GM12878 (cell line): ENCODE measurements around the gene AP1G2. TPM values are rescaled to one million over a fixed set of nuclear protein-coding genes. Genes with fewer than 3 reads are reported as not detected.
A peak's percentile ranks its signal among the peaks of the same experiment; 100 is the strongest.

Source experiments
- ATAC-seq: fragments of 200-7000 bp; cut with Tn5 transposase; 3 replicates; pipeline ENCODE4 v1.9.1; 2020; ENCODE audit warnings: mild to moderate bottlenecking, moderate library complexity
- BruUV-seq: library from RNA; stranded (reverse); fragments of 400-500 nt; replicated peaks from 2 replicates; lab custom pipeline; 2021; lab: Mats Ljungman, UMichigan
- CTCF ChIA-PET: fragments of 300-600 bp; sonication (Branson Sonifier 250); formaldehyde crosslinking; extraction: SDS; loops from one replicate; lab custom pipeline; 2021; ENCODE audit warnings: inconsistent platforms; lab: Yijun Ruan, JAX
- POLR2A ChIA-PET: fragments of 350-600 bp; formaldehyde crosslinking; extraction: SDS; loops from one replicate; lab custom pipeline; 2021; ENCODE audit warnings: inconsistent platforms; lab: Charles Lee
- RAD21 ChIA-PET: fragments of 300-600 bp; sonication (Branson Sonifier 250); formaldehyde crosslinking; loops from one replicate; lab custom pipeline; 2023; ENCODE audit warnings: antibody characterized with exemption; ENCODE audit not compliant: unreplicated experiment; lab: Charles Lee
- SMC1A ChIA-PET: fragments of 300-600 bp; sonication (Branson Sonifier 250); formaldehyde crosslinking; loops from one replicate; lab custom pipeline; 2023; ENCODE audit not compliant: unreplicated experiment, uncharacterized antibody; lab: Charles Lee
- DNase-seq: peaks from one replicate; pipeline ENCODE4 v3.0.0-alpha.2; 2011; ENCODE audit warnings: low read depth, low spot score
- FAIRE-seq: peaks from 3 replicates; lab custom pipeline; 2011; peaks lifted over from hg19 to GRCh38; lab: Jason Lieb, UNC
- H2AFZ ChIP-seq: 2 replicates; pipeline ENCODE4 v1.6.0; 2011; ENCODE audit warnings: low read depth, low read length, control low read depth; ENCODE audit not compliant: control insufficient read depth
- H3K27ac ChIP-seq: 2 replicates; pipeline ENCODE4 v1.5.1; 2011; ENCODE audit warnings: control low read depth; ENCODE audit not compliant: control insufficient read depth, insufficient read depth
- H3K27me3 ChIP-seq, 2 experiments: replicated peaks in 1 of 2; 2 replicates each; pipeline versions ENCODE4 v1.6.0 to v1.6.1; 2011; ENCODE audit warnings: low read length in 1 of 2; ENCODE audit not compliant: control insufficient read depth in 2 of 2, insufficient read depth in 2 of 2
- H3K36me3 ChIP-seq, 2 experiments: 2 replicates each; pipeline ENCODE4 v1.5.1; 2011; ENCODE audit warnings: low read length in 1 of 2; ENCODE audit not compliant: control insufficient read depth in 2 of 2, insufficient read depth in 2 of 2
- H3K4me1 ChIP-seq: 2 replicates; pipeline ENCODE4 v1.6.1; 2011; ENCODE audit warnings: mild to moderate bottlenecking, low read length, moderate library complexity, mixed read lengths; ENCODE audit not compliant: control insufficient read depth, insufficient read depth
- H3K4me2 ChIP-seq: 2 replicates; pipeline ENCODE4 v1.6.0; 2011; ENCODE audit warnings: control low read depth; ENCODE audit not compliant: control insufficient read depth, insufficient read depth
- H3K4me3 ChIP-seq: fragments of 200-600 bp; sonication (generic); 2 replicates; pipeline ENCODE4 v1.5.1; 2016
- H3K79me2 ChIP-seq: 2 replicates; pipeline ENCODE4 v1.6.0; 2011; ENCODE audit warnings: low read length; ENCODE audit not compliant: control insufficient read depth, insufficient read depth
- H3K9ac ChIP-seq: 2 replicates; pipeline ENCODE4 v1.8.0; 2011; ENCODE audit warnings: low read length, control low read depth, mixed read lengths; ENCODE audit not compliant: control insufficient read depth, insufficient read depth
- H3K9me3 ChIP-seq: replicated peaks from 3 replicates; pipeline ENCODE4 v1.5.1; 2011; ENCODE audit warnings: mild to moderate bottlenecking, low read length; ENCODE audit not compliant: control insufficient read depth, insufficient read depth
- H4K20me1 ChIP-seq: 2 replicates; pipeline ENCODE4 v1.6.0; 2011; ENCODE audit not compliant: control insufficient read depth, insufficient read depth
- BCLAF1 ChIP-seq: fragments of 450-650 bp; IDR thresholded peaks from 2 replicates; pipeline ENCODE4 v1.6.1; 2017; ENCODE audit warnings: antibody characterized with exemption, mild to moderate bottlenecking, moderate library complexity
- CUX1 ChIP-seq: IDR thresholded peaks from 2 replicates; pipeline ENCODE4 v1.6.1; 2012; ENCODE audit warnings: improper control_type of control experiment, low read depth, low read length; ENCODE audit not compliant: insufficient replicate concordance
- ESRRA ChIP-seq: IDR thresholded peaks from 2 replicates; pipeline ENCODE4 v1.6.1; 2012; ENCODE audit warnings: mild to moderate bottlenecking, low read length, improper control_type of control experiment
- IKZF1 ChIP-seq: fragments of 450-650 bp; conservative IDR thresholded peaks from 2 replicates; pipeline ENCODE4 v1.6.1; 2017; ENCODE audit warnings: antibody characterized with exemption, mild to moderate bottlenecking
- LARP7 ChIP-seq: fragments of 450-650 bp; IDR thresholded peaks from 2 replicates; pipeline ENCODE4 v1.6.1; 2017; ENCODE audit warnings: mild to moderate bottlenecking
- NRF1 ChIP-seq: conservative IDR thresholded peaks from 2 replicates; pipeline ENCODE4 v1.6.1; 2011; ENCODE audit warnings: mild to moderate bottlenecking, low read depth, low read length, improper control_type of control experiment
- POLR2A ChIP-seq: IDR thresholded peaks from 2 replicates; pipeline ENCODE4 v1.6.1; 2011; ENCODE audit warnings: low read depth, mild to moderate bottlenecking, low read length
- ZBTB40 ChIP-seq: fragments of 450-650 bp; IDR thresholded peaks from 2 replicates; pipeline ENCODE4 v1.6.1; 2016; ENCODE audit warnings: mild to moderate bottlenecking, moderate library complexity, borderline replicate concordance
- WGBS: methylation state at CpG from one replicate; pipeline ENCODE4 v1.1.6; 2016; ENCODE audit warnings: low lambda C conversion rate; ENCODE audit not compliant: insufficient replicate concordance, insufficient coverage; ENCODE audit errors: missing lambda C conversion rate; 5-methylcytosine and 5-hydroxymethylcytosine counted together
- in situ Hi-C: fragments of 300-500 bp; cut with MboI; formaldehyde crosslinking; loops from 9 replicates; pipeline ENCODE4 v1.14.3; 2018; ENCODE audit warnings: mixed read lengths
- intact Hi-C: fragments of 100-400 bp; cut with micrococcal nuclease; formaldehyde crosslinking; loops from one replicate; pipeline ENCODE4 v1.14.2; 2022; ENCODE audit not compliant: unreplicated experiment
- polyA plus RNA-seq, 11 experiments: library from polyadenylated mRNA; depleted of rRNA in 4 of 11; unstranded in 6 of 11; stranded (reverse) in 5 of 11; fragments of >200 nt; fragmentation: Nextera tagmentation in 4 of 11; fragmentation: Illumina TruSeq in 1 of 11; extraction: Ambion mirVana in 4 of 11; extraction: Trizol in 1 of 11; gene quantifications; 1 replicate in 1 of 11; 2 replicates in 10 of 11; pipeline versions ENCODE4 v1.2.1 to v1.2.3, GENCODE V29; 2011 to 2016; ENCODE audit warnings: inconsistent platforms in 2 of 11, missing spikeins in 2 of 11, low read depth in 1 of 11
- total RNA-seq, 4 experiments: library from RNA; depleted of rRNA in 3 of 4; stranded (reverse); fragments of >200 nt in 3 of 4; fragmentation: Illumina TruSeq in 1 of 4; extraction: Trizol in 1 of 4; gene quantifications; 2 replicates each; pipeline versions ENCODE4 v1.2.1 to v1.2.3, GENCODE V29; 2013 to 2021

Gene AP1G2
- total and polyA plus RNA-seq, 10 of the 15 experiments (the other 5 are each of a cell fraction or from before 2014, with no cell fraction given): 41.5 to 146 (median 103) TPM

- ChIA-PET RAD21 (interaction anchor here (0.8 to 1.3 kb wide), 2 partner anchors 84 to 85 kb away, joined by 4 to 6 read pairs; no protein-coding TSS in a partner anchor), SMC1A (interaction anchor here (1.0 to 9.7 kb wide), 2 partner anchors 85 to 116 kb away, joined by 4 to 124 read pairs; no protein-coding TSS in a partner anchor), CTCF (interaction anchor here (0.9 to 13.1 kb wide), 11 partner anchors 10 to 241 kb away, joined by 3 to 436 read pairs (median 6); partner anchors contain the start of genes NGDN and ZFHX2), POLR2A (interaction anchor here (1.3 kb wide), 1 partner anchor 85 kb away, joined by 3 read pairs; no protein-coding TSS in a partner anchor)
- Histone ChIP-seq H3K4me2 (no peak overlapping the region), H3K9ac (no peak overlapping the region), H3K9me3 (no peaks in the 10 kb centered on the region), H3K36me3 (peaks cover 16 to 23% of the 10 kb centered on the region in 2 experiments), H3K27ac (no peak overlapping the region), H3K4me3 (no peak overlapping the region), H2AFZ (no peak overlapping the region), H3K4me1 (peaks cover 7% of the 10 kb centered on the region), H3K27me3 (no peaks in the 10 kb centered on the region), H3K79me2 (peaks cover 16% of the 10 kb centered on the region), H4K20me1 (no peaks in the 10 kb centered on the region)
- intact Hi-C loops (no loop called here), in situ Hi-C loops (no loop called here)
- FAIRE-seq (no peak), ATAC-seq (no peak), DNase-seq (no peak)
- TF ChIP-seq CUX1: no peak
- TF ChIP-seq ESRRA: no peak
- TF ChIP-seq NRF1: no peak
- no peak for TF ChIP-seq BCLAF1
- no peak for TF ChIP-seq ZBTB40
- no peak for TF ChIP-seq IKZF1
- no peak for TF ChIP-seq LARP7
- peak; percentile 58 for TF ChIP-seq POLR2A
- BruUV-seq: no TSS peak
- 79% methylated on average over 14 of the region's 14 CpGs for WGBS
Observed at GRCh38 chr14:23563473-23564180, 4.0 kb downstream of the AP1G2 start.
